ENCODE data around the gene RNASEH2A.
A peak's percentile ranks its signal among the peaks of the same experiment; 100 is the strongest.

The RNASEH2A gene

DNA sequence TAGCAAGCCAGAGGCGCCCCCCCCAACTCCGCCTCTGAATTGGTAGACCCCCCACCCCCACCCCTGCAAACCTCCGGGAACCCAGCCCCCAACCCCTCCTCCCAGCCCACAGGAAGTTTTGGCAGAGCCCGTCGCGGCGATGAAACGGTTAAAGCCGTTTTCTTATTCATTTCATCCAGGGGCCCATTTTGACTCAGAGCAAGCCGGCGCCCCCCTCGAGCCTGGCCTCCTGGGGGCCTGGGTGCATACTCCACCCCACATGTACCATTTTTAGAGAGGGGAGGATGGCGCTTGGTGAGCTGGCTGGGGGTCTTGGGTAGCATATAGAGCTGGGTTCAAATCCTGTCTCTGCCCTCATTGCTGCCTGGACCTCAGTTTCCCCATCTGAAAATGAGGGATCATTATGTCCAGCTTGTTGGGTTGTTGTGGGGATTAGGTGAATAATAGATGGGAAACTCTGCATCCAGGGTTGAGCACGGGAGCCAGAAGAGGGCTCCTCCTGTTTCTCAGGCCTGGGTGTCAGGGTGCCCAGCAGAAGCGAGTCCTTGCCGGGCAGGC lies 23.0 kb upstream of the RNASEH2A start:
- DNase-seq = peak; percentile 29

DNA sequence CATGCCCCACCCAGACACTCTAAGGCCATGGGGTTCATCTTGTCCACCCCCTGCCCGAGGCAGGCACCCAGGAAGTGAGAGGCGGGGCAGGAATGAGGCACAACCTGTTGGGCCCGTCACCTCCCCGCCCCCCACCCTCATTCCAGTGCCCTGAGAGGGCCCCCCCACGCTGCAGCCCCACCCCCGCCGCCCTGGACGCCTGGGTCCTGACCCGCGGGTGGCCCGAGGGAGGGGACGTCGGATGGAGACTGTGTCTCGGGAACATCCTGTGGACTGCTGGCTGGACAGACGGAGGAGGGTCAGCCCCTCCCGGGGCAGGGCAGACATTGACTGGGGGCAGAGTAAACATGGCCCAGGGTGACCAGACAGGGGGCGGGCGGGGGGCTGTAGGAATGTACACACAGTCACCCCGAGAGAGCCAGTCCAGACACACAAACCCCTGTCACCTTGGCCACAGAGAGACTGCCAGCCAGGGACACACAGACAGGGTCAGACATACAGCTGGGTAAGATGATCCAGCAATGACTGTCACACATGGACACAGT lies 22.5 kb upstream of the RNASEH2A start:
- DNase-seq = no peak

DNA sequence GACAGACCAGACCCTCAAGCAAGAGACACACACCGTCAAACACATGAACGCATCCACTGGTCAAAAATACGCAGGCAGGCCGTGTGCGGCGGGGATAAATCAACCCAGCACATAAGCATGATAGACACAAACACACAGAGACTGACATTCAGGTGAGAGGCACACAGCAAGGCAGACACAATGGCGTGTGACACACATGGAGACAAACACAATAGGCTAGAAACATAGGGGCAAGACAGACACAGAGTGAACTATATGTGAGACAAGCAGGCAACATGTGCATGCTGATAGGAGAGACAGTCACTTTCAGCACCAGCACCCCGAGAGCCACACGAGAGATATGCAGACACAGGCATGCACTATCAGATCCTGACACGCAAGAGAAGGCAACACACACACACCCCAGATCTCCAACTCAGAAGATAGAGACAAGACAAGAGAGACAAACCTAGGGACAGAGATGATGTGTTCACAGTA lies 22.0 kb upstream of the RNASEH2A start:
- peak; percentile 45 for DNase-seq

DNA sequence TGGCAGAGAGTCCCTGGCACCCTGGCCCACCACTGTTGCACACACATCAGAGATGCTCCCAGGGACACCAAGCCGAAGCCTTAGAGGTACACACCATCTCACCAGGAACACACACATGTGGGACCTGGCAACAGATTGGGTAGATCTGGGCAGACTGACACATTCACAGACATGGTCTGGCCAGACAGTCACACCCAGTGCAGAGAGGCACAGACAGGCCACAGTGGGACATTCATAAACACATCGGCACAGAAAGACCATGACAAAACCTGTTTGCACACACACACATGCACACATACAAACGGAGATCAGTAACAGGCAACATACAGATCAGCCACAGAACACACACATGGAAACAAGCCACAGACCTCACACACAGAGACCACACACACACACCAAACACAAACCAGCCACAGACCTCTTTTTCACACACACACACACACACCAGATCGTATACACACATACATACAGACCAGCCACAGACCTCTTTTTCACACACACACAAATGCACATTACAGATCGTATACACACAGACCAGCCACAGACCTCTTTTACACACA lies 21.4 kb upstream of the RNASEH2A start:
- peak; percentile 77 for DNase-seq

DNA sequence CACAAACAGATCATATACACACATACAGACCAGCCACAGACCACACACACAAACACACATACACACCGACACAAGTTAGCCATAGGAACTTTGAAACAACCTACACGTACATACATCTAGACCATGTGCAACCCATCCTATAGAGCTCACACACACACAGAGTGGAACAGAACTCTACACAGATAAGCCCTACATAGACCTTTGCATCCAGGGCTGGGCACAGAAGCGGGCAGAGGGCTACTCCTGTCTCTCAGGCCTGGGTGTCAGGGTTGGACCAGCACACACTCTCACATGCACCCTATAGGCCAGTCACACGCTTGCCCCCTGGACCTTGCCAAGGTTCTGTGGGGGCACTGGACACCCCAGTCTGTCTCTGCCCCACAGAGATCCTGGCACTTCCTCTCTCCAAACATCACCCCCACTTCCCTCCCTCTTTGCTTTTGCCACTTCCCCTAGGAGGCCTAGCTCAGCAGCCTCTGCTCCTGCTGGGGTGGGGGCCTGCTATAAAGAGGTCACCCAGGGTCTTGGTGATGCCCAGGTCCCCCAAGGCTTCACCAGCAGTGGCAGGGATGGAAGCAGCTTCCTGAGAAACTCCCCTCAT lies 20.9 kb upstream of the RNASEH2A start:
- DNase-seq = no peak

DNA sequence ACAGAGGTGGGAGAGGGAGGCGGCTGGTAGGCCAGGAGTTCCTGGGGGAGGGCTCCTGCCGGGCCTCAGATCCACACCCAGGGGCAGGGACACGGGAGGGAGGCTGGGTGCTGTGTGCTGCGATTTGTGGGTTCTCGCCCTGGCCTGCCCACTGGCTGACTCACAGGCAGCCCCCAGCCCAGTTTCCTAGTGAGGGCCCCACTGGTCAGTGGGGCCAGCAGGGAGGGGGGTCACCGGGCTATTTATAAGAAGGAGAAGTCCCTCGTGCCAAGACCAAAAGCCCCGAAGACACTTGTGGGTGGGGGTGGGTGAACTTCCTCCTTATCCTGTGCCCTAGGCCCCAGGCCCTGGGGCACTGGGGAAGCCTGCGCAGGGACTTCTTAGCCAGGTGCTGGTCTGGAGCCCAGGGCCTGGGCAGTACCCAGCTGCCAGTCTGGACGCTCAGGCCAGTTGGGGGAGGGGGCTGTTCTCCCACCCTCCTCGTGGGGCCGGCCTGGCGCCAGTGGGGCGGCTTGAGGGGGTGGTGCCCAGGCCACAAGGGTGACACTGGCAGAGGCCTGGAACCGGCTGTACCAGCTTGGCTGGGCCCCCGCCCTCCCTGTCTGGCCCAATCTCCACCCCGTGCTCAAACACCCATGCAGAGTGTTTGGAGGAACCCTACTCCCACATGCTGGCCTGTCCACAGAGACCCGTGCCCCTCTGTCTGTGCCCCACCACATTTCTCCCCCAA lies 20.1 kb upstream of the RNASEH2A start:
- peak; percentile 38 for DNase-seq

DNA sequence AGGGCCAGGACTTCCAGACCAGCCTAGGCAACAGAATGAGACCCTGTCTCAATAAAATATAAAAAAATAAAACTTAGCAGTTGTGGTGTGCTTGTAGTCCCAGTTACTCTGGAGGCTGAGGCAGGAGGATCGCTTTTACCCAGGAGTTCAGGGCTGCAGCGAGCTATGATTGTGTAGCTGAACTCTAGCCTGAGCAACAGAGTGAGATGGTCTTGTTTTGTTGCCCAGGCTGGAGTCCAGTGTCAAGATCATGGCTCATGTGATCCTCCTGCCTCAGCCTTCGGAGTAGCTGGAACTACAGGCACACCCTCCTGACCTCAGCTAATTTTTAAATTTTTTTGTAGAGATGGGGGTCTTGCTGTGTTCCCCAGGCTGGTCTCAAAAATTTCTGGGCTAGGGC lies 19.4 kb upstream of the RNASEH2A start:
- no peak for DNase-seq

DNA sequence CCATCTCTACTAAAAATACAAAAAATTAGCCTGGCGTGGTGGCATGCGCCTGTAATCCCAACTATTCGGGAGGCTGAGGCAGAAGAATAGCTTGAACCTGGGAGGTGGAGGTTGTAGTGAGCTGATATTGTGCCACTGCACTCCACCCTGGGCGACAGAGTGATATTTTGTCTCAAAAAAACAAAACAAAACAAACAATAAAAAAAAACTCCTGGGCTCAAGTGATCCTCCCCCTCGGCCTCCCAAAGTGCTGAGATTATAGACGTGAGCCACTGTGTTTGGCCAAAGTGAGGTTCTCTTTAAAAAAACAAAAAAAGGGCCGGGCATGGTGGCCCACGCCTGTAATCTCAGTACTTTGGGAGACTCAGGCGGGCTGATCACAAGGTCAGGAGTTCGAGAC lies 18.9 kb upstream of the RNASEH2A start:
- no peak for DNase-seq

DNA sequence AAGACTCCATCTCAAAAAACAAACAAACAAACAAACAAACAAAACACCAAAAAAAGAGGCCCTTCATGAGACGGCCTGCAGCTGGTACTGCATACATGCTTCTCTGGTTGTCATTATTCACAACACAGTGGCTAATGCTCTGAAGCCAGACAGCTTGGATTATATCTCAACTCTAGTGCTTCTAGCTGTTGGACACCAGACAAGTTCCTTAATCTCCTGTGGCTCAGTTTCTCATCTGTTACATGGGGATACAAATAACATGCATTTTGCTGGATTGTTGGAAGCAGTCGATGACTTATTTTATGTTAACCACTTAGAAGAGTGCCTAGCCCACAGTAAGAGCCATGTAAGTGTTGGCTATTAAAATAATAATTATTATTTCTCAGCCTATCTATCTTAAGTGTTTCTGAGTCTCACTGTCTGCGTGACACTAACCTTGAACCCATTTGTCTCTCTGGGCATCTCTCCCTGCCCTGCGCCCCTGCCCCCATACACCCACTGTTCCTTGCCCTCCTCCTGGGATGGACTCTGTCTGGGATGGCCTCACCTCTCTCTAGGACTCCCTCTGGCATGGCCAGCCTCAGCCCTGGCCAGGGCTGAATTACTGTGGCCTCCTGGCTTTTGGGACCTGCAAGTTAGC lies 18.2 kb upstream of the RNASEH2A start:
- DNase-seq = no peak

DNA sequence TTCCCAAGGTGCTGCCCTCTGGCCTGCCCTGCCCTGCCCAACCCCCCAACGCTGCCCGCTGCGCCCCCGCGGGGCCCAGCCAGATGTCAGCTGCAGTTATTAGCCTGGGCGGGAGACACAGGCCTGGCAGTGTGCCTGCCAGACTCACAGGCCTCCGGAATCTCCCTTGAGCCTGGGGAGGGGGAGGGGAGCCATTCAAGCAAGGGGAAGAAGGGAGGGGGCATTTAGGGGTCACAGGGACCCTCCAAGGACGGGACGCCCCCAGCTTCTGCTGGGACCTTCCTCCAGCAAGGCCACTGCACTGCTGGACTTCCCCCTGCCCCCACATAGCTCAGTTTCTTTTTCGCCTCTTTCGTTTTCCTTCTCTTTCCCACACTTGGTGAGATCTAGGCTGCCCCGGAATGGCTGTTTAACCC lies 17.7 kb upstream of the RNASEH2A start:
- peak; percentile 63 for DNase-seq

DNA sequence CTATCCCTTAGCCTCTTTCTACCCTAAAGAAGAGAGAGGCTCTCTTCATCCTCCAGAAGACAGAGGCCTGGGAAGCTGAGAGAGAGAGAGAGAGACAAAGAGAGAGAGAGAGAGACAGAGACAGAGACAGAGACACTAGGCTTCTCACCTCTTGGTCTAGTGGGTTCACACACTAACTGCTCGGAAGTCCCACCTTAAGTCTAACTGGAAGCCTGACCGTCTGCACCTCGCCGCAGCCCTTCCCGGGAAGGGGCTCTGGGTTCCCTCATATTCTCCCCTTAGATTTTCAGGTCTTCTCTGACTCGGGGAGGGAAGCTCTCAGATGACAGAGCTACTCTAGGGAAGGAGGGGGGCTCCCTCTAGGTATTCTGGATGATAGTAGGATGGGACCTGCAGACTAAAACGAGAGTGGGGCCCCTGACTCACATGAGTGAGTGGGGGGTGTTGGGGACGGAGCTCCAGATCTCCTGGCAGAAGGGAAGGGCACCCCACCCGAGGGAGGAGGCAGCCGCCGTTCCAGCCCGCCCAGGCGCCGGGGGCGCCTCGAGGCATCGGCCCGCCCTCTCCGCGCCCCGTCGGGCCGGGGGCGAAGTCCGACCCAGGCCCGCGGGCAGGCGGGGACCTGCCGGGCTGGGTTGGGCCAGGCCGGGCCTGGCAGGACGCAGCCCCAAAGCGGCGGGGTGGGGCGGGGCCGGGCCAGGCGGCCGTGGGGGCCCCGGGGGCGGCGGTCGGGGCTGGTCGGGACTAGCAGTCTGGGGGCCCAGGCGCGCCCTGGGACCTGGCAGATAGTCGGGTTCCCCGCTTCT lies 17.1 kb upstream of the RNASEH2A start:
- DNase-seq = peak; percentile 39

DNA sequence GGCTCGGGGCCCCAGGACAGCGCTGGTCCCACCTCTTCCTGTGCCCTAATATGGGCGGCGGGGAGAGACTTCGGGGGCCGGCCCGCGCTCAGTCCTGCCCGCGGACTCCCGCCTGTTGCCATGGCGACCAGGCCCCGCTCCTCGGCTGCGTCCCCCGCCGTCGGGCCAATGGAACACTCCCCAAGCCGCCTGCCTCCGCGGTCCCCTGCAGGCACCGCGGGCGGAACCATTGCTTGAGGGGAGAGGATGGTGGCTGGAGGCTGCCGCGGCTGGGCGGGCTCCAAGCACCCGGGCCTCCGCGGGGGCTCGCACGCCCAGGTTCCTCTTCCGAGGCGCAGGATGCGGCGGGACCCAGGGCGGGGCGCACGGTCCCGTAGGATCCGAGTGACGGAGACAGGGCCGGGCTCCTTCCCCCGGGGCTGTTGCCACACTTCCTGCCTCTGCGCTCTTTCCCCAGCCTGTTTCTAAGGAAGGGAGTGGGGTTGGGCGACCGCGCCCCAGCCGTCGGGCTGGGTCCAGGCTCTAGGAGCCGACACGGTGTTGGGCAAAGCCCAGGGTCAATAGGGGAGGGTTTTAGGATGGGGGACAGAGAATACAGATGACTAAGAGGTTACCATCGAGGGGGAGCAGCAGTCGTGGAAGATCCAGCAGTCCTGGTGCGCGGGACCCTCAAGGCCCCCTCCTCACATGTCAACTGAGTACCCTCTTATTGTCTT lies 16.3 kb upstream of the RNASEH2A start:
- DNase-seq = peak; percentile 97

DNA sequence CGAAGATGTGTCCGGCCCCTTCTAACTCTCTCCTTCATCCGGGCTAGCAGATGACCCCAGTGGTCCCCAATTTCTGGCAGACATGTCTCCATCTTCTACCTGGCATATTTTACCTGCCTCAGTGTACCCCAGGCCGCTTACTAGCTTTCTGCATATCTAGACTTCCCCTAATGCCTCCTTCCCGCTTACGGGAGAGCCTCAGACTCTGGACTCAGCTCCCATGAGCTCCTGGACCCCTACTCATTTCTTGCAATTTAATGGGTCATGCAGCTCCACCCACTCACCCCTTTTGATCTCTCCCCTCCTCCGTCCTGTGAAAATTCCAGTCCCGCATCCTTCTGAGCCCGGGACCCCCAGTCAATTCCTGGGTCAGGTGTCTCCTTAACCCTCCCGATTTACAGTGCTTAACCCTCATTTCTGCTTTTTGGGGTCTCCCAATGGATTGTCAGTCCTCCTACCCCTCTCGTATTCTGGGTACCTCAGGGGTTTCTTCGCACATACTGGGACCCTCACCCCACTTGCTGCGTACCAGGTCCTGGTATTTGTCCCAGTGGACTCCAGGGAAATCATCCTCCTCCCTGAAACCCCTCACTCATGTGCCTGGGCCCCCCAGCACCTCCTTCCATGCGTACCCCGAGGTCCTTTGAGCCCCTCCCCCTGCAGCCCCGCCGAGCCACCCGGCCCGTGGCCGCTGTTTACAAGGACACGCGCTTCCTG lies 15.6 kb upstream of the RNASEH2A start:
- DNase-seq = no peak

DNA sequence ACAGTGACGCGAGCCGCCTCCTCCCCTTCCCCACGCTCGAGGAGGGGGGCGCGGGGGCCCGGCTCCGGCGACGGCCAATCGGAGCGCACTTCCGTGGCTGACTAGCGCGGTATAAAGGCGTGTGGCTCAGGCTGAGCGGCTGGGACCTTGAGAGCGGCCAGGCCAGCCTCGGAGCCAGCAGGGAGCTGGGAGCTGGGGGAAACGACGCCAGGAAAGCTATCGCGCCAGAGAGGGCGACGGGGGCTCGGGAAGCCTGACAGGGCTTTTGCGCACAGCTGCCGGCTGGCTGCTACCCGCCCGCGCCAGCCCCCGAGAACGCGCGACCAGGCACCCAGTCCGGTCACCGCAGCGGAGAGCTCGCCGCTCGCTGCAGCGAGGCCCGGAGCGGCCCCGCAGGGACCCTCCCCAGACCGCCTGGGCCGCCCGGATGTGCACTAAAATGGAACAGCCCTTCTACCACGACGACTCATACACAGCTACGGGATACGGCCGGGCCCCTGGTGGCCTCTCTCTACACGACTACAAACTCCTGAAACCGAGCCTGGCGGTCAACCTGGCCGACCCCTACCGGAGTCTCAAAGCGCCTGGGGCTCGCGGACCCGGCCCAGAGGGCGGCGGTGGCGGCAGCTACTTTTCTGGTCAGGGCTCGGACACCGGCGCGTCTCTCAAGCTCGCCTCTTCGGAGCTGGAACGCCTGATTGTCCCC lies 14.9 kb upstream of the RNASEH2A start, which contains the start of gene JUNB:
Gene JUNB, plus strand, starts transcription at position 142 of the 706 bp plus-strand sequence. Its CDS starts 286 bp downstream, at position 428.
- peak; percentile 98 for DNase-seq

DNA sequence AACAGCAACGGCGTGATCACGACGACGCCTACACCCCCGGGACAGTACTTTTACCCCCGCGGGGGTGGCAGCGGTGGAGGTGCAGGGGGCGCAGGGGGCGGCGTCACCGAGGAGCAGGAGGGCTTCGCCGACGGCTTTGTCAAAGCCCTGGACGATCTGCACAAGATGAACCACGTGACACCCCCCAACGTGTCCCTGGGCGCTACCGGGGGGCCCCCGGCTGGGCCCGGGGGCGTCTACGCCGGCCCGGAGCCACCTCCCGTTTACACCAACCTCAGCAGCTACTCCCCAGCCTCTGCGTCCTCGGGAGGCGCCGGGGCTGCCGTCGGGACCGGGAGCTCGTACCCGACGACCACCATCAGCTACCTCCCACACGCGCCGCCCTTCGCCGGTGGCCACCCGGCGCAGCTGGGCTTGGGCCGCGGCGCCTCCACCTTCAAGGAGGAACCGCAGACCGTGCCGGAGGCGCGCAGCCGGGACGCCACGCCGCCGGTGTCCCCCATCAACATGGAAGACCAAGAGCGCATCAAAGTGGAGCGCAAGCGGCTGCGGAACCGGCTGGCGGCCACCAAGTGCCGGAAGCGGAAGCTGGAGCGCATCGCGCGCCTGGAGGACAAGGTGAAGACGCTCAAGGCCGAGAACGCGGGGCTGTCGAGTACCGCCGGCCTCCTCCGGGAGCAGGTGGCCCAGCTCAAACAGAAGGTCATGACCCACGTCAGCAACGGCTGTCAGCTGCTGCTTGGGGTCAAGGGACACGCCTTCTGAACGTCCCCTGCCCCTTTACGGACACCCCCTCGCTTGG lies 14.1 kb upstream of the RNASEH2A start:
- DNase-seq = peak; percentile 73

DNA sequence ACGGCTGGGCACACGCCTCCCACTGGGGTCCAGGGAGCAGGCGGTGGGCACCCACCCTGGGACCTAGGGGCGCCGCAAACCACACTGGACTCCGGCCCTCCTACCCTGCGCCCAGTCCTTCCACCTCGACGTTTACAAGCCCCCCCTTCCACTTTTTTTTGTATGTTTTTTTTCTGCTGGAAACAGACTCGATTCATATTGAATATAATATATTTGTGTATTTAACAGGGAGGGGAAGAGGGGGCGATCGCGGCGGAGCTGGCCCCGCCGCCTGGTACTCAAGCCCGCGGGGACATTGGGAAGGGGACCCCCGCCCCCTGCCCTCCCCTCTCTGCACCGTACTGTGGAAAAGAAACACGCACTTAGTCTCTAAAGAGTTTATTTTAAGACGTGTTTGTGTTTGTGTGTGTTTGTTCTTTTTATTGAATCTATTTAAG lies 13.5 kb upstream of the RNASEH2A start:
- DNase-seq = no peak

DNA sequence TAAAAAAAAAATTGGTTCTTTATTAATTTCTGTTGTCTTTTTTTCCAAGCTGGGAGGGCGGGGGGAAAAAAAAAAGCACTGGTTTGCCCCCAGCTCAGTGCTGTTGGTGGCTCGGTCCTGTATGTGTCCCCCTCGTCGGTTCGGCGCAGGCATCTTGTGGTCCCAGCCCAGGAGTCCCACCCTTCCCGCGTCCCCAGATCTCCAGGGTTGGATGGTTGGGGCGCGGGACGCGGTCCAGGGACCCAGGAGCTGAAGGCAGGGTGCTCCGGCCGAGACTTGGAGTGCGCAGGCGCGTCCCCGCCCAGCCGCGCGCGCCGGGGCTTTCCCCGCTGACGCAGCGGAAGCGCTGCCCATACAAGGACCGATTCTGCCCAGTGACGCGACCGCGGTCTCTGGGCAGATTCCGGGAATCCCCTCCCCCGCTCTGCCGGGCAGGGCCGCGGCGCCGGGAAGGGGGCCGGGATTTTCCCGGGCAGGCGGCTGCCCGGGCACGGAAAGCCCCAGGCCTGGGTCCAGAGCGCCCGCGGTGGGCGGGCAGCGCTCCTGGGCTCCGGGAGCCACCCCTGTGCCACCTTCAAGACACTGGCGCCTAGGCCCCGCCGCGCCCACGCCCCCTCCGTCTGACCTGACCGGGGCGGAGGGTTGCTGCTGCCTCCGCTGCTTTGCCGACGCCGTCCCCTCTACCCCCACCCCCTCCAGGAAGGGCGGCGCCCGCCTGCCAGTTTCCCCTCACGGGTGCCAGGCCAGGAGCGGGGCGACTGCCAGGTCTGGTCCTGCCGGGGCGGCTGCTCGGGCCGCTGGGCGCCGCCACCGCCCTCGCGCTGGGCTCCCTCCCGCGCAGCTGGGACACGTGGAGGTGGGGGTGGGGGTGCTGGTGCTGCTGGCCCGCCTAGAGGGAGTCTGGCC lies 12.8 kb upstream of the RNASEH2A start:
- DNase-seq = peak; percentile 95
